CD4-positive, alpha-beta memory T cell (primary cell): ENCODE data around the gene LAMC3. TPM values are rescaled to one million over a fixed set of nuclear protein-coding genes. Genes with fewer than 3 reads are reported as not detected.

Experiments
- CTCF ChIA-PET: fragments of 350-600 bp; sonication (Branson Sonifier 250); formaldehyde crosslinking; loops from one replicate; lab custom pipeline; 2021; ENCODE audit warnings: inconsistent platforms; ENCODE audit not compliant: partially characterized antibody; lab: Charles Lee
- POLR2A ChIA-PET: fragments of 350-600 bp; sonication (Branson Sonifier 250); formaldehyde crosslinking; loops from one replicate; lab custom pipeline; 2021; ENCODE audit not compliant: partially characterized antibody; lab: Charles Lee
- DNase-seq, 5 donors: peaks; one replicate each; pipeline versions ENCODE4 v3.0.0 to v3.0.0-alpha.2; 2020 to 2022; ENCODE audit warnings: mixed read lengths in 1 of 5
- H3K27ac ChIP-seq: one replicate; pipeline ENCODE4 v1.7.0; 2013; ENCODE audit warnings: low read depth, low read length
- H3K27me3 ChIP-seq: 2 replicates; pipeline ENCODE4 v1.7.0; 2013; ENCODE audit warnings: mild to moderate bottlenecking, low read length, moderate library complexity; ENCODE audit not compliant: insufficient read depth
- H3K36me3 ChIP-seq: 2 replicates; pipeline ENCODE4 v1.7.0; 2013; ENCODE audit warnings: mild to moderate bottlenecking, low read length, moderate library complexity; ENCODE audit not compliant: insufficient read depth
- H3K4me1 ChIP-seq: 2 replicates; pipeline ENCODE4 v1.7.0; 2013; ENCODE audit warnings: mild to moderate bottlenecking, low read length, moderate library complexity; ENCODE audit not compliant: insufficient read depth
- H3K4me3 ChIP-seq, 2 donors: one replicate each; pipeline ENCODE4 v1.7.0; 2013; ENCODE audit warnings: low read length in 2 of 2, mild to moderate bottlenecking in 1 of 2
- H3K9me3 ChIP-seq, 2 donors: one replicate each; pipeline ENCODE4 v1.7.0; 2013; ENCODE audit warnings: low read length in 2 of 2, control low read depth in 1 of 2; ENCODE audit not compliant: control insufficient read depth in 1 of 2
- H3K27ac Mint-ChIP-seq, 7 donors: one replicate each; pipeline ENCODE4 v1.8.0; 2020 to 2021; ENCODE audit warnings: mixed read lengths in 7 of 7, mild to moderate bottlenecking in 6 of 7, inconsistent platforms in 3 of 7, moderate library complexity in 3 of 7
- H3K27me3 Mint-ChIP-seq, 2 donors: one replicate each; pipeline ENCODE4 v1.8.0; 2020 to 2021; ENCODE audit warnings: mixed read lengths in 2 of 2
- H3K36me3 Mint-ChIP-seq, 2 donors: one replicate each; pipeline ENCODE4 v1.8.0; 2020 to 2021; ENCODE audit warnings: mixed read lengths in 2 of 2, inconsistent platforms in 1 of 2, mild to moderate bottlenecking in 1 of 2
- H3K4me1 Mint-ChIP-seq, 4 donors: one replicate each; pipeline ENCODE4 v1.8.0; 2020 to 2021; ENCODE audit warnings: mixed read lengths in 4 of 4, mild to moderate bottlenecking in 1 of 4
- H3K4me3 Mint-ChIP-seq, 8 donors: one replicate each; pipeline ENCODE4 v1.8.0; 2020 to 2021; ENCODE audit warnings: mixed read lengths in 8 of 8, mild to moderate bottlenecking in 7 of 8, moderate library complexity in 6 of 8, inconsistent platforms in 3 of 8
- H3K9me3 Mint-ChIP-seq, 8 donors: one replicate each; pipeline ENCODE4 v1.8.0; 2020 to 2021; ENCODE audit warnings: mixed read lengths in 8 of 8, mild to moderate bottlenecking in 5 of 8, inconsistent platforms in 3 of 8, moderate library complexity in 1 of 8
- intact Hi-C: fragments of 100-400 bp; cut with micrococcal nuclease; formaldehyde crosslinking; loops from one replicate; pipeline ENCODE4 v1.15.1; 2023
- polyA plus RNA-seq, 2 donors: library from polyadenylated mRNA; unstranded; fragments of 300-500 nt; fragmentation: Illumina TruSeq; gene quantifications; one replicate each; pipeline ENCODE4 v1.2.3, GENCODE V29; 2021
- total RNA-seq, 2 experiments: library from RNA; stranded (reverse); gene quantifications; one replicate each; pipeline ENCODE4 v1.2.3, GENCODE V29; 2021

The LAMC3 gene
- total and polyA plus RNA-seq, 4 experiments from 2014 or later = 0.32 to 0.61 TPM; not detected in 2

GRCh38 chr9:131013771-131014676 lies 5.0 kb downstream of the LAMC3 start:
- H3K9me3 ChIP-seq = no peaks in the 10 kb centered on the region

GRCh38 chr9:131015112-131015511 lies 6.1 kb downstream of the LAMC3 start:
- H3K4me3 ChIP-seq = no peak overlapping the region
- no peak for DNase-seq
- Mint-ChIP-seq H3K4me3 (no peak overlapping the region), H3K27me3 (peaks cover 20 to 27% of the 10 kb centered on the region in 2 donors), H3K36me3 (no peaks in the 10 kb centered on the region), H3K4me1 (no peaks in the 10 kb centered on the region), H3K27ac (no peak overlapping the region), H3K9me3 (peaks cover 0 to 6% (median 0%) of the 10 kb centered on the region in 8 donors)
- peaks cover 15% of the 10 kb centered on the region for H3K27me3 ChIP-seq
- no peaks in the 10 kb centered on the region for H3K4me1 ChIP-seq
- intact Hi-C loops = no loop called here
- ChIA-PET POLR2A (no interaction called here), CTCF (no interaction called here)
- no peaks in the 10 kb centered on the region for H3K36me3 ChIP-seq
- H3K27ac ChIP-seq = no peak overlapping the region
- no peaks in the 10 kb centered on the region for H3K9me3 ChIP-seq

More at GRCh38 chr9:131013771-131014676, 5.0 kb downstream of the LAMC3 start:
- Mint-ChIP-seq H3K4me1 (peaks cover 0 to 2% (median 0%) of the 10 kb centered on the region in 4 donors), H3K4me3 (no peak overlapping the region), H3K27ac (peak overlapping the region in 1 of 7 donors; percentile 37), H3K36me3 (no peaks in the 10 kb centered on the region), H3K9me3 (peaks cover 0 to 6% (median 0%) of the 10 kb centered on the region in 8 donors), H3K27me3 (peaks cover 19 to 24% of the 10 kb centered on the region in 2 donors)
- no peak overlapping the region for H3K27ac ChIP-seq
- DNase-seq = no peak
- H3K4me3 ChIP-seq = no peak overlapping the region
- peaks cover 18% of the 10 kb centered on the region for H3K27me3 ChIP-seq
- H3K36me3 ChIP-seq = no peaks in the 10 kb centered on the region
- intact Hi-C loops = no loop called here
- ChIA-PET POLR2A (no interaction called here), CTCF (no interaction called here)
- H3K4me1 ChIP-seq = no peaks in the 10 kb centered on the region

GRCh38 chr9:131015876-131016397 lies 7.0 kb downstream of the LAMC3 start:
- no peak for DNase-seq
- Mint-ChIP-seq H3K36me3 (no peaks in the 10 kb centered on the region), H3K9me3 (peaks cover 0 to 6% (median 0%) of the 10 kb centered on the region in 8 donors), H3K4me3 (no peak overlapping the region), H3K4me1 (no peaks in the 10 kb centered on the region), H3K27me3 (peaks cover 17 to 25% of the 10 kb centered on the region in 2 donors), H3K27ac (peak overlapping the region in 1 of 7 donors; percentile 65)
- Histone ChIP-seq H3K27ac (no peak overlapping the region), H3K36me3 (no peaks in the 10 kb centered on the region), H3K4me1 (no peaks in the 10 kb centered on the region), H3K27me3 (peaks cover 14% of the 10 kb centered on the region), H3K4me3 (no peak overlapping the region), H3K9me3 (no peaks in the 10 kb centered on the region)
- CTCF ChIA-PET = no interaction called here
- intact Hi-C loops = no loop called here
- POLR2A ChIA-PET = no interaction called here

DNA sequence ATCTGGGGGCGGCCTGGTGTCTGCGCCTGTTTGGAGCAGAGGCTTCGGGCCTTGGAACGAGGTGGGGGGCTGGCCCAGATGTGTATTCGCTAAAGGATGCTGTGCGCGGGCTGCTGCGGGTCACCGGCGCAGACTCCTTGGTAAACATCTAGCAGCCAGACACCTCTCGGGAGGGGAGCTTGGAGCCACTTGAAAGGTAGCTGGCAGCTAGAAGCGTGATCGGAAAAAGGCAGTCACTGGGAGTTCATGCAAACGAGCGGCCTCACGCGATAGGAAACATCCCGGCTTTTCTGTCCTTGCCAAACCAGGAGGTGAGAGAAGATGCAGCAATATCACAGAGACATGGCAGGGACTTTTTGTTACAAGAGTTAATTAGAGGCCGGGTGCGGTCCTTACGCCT lies 8.1 kb downstream of the LAMC3 start:
- Histone ChIP-seq H3K4me1 (no peaks in the 10 kb centered on the region), H3K9me3 (no peaks in the 10 kb centered on the region), H3K36me3 (no peaks in the 10 kb centered on the region), H3K27ac (no peak overlapping the region), H3K4me3 (no peak overlapping the region), H3K27me3 (peaks cover 9% of the 10 kb centered on the region)
- Mint-ChIP-seq H3K27me3 (peaks cover 12 to 21% of the 10 kb centered on the region in 2 donors), H3K27ac (no peak overlapping the region), H3K36me3 (no peaks in the 10 kb centered on the region), H3K9me3 (peaks cover 0 to 6% (median 0%) of the 10 kb centered on the region in 8 donors), H3K4me1 (no peaks in the 10 kb centered on the region), H3K4me3 (no peak overlapping the region)
- intact Hi-C loops = no loop called here
- POLR2A ChIA-PET = no interaction called here
- CTCF ChIA-PET = interaction anchor here (0.6 kb wide), 1 partner anchor 29 kb away, joined by 4 read pairs; no protein-coding TSS in a partner anchor
- DNase-seq = no peak

- Histone ChIP-seq H3K9me3 (no peaks in the 10 kb centered on the region), H3K27ac (no peak overlapping the region), H3K4me3 (no peak overlapping the region), H3K36me3 (no peaks in the 10 kb centered on the region), H3K4me1 (no peaks in the 10 kb centered on the region), H3K27me3 (peaks cover 9% of the 10 kb centered on the region)
- ChIA-PET POLR2A (no interaction called here), CTCF (no interaction called here)
- H3K4me3 Mint-ChIP-seq = no peak overlapping the region
- H3K9me3 Mint-ChIP-seq = peaks cover 0 to 6% (median 0%) of the 10 kb centered on the region in 8 donors
- no peaks in the 10 kb centered on the region for H3K36me3 Mint-ChIP-seq
- intact Hi-C loops = no loop called here
- H3K27me3 Mint-ChIP-seq = peaks cover 10 to 19% of the 10 kb centered on the region in 2 donors
- H3K27ac Mint-ChIP-seq = no peak overlapping the region
- no peaks in the 10 kb centered on the region for H3K4me1 Mint-ChIP-seq
- DNase-seq = no peak
Observed at GRCh38 chr9:131018621-131019020, 9.6 kb downstream of the LAMC3 start.

GRCh38 chr9:131019388-131020239 lies 10.6 kb downstream of the LAMC3 start:
- H3K4me3 ChIP-seq = no peak overlapping the region
- no peak overlapping the region for H3K27ac ChIP-seq
- H3K27ac Mint-ChIP-seq = no peak overlapping the region
- intact Hi-C loops = no loop called here
- H3K9me3 Mint-ChIP-seq = peaks cover 0 to 6% (median 0%) of the 10 kb centered on the region in 8 donors
- H3K36me3 ChIP-seq = no peaks in the 10 kb centered on the region
- H3K4me1 Mint-ChIP-seq = no peaks in the 10 kb centered on the region
- no peaks in the 10 kb centered on the region for H3K36me3 Mint-ChIP-seq
- H3K4me1 ChIP-seq = no peaks in the 10 kb centered on the region
- H3K27me3 Mint-ChIP-seq = peaks cover 10 to 14% of the 10 kb centered on the region in 2 donors
- H3K4me3 Mint-ChIP-seq = no peak overlapping the region
- no peaks in the 10 kb centered on the region for H3K9me3 ChIP-seq
- H3K27me3 ChIP-seq = peaks cover 9% of the 10 kb centered on the region
- CTCF ChIA-PET = interaction anchor here (0.7 to 1.0 kb wide), 2 partner anchors 29 to 560 kb away, joined by 3 read pairs; no protein-coding TSS in a partner anchor
- DNase-seq = no peak
- POLR2A ChIA-PET = no interaction called here
